NCI-H146 treated with DMSO at 0.1 percent for 48 hours (cell line): ENCODE data around the gene SAP30.
A peak's percentile ranks its signal among the peaks of the same experiment; 100 is the strongest.

Experiments
- DNase-seq: peaks from one replicate; lab custom pipeline; 2025; ENCODE audit not compliant: unreplicated experiment; lab: John Stamatoyannopoulos, UW

The SAP30 gene, protein sequence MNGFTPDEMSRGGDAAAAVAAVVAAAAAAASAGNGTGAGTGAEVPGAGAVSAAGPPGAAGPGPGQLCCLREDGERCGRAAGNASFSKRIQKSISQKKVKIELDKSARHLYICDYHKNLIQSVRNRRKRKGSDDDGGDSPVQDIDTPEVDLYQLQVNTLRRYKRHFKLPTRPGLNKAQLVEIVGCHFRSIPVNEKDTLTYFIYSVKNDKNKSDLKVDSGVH

DNA sequence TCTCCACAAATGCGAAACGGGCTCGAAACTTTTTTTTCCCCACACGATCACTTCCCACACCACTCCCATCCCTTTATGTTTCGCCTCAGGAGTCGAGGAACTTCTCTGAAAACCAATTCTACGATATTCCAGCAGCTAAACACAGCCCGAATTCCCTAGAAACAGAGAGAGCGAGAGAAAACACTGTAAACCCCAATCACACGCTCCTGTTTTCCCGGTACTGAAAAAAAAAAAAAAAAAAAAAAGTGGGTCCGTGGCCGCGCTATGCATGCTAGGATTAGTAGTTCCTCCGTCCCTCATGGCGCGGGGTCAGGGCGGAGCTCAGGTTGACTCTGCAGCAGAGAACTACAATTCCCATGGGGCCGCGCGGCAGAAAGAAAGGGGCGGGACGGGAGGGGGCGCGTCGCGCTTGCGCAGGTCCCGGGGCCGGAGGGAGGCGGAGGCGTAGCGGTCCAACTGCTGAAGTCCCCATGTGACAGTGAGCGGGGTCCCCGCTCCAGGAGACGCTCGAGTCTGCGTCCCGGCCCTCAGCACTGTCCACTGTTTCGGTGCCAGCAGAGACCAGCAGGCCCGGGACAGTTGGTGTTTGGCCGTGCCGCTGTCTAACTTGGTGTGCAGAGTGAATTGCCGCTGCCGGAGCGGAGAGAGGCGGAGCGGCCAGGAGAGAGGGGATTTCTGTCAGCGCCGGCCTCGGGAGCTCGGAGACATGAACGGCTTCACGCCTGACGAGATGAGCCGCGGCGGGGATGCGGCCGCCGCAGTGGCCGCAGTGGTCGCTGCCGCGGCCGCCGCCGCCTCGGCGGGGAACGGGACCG lies at the start of gene SAP30:
TSS of gene SAP30 (plus strand) at position 478 of the 815 bp plus-strand sequence. CDS start at position 707, 229 bp downstream.
- DNase-seq: peak; percentile 88

DNA sequence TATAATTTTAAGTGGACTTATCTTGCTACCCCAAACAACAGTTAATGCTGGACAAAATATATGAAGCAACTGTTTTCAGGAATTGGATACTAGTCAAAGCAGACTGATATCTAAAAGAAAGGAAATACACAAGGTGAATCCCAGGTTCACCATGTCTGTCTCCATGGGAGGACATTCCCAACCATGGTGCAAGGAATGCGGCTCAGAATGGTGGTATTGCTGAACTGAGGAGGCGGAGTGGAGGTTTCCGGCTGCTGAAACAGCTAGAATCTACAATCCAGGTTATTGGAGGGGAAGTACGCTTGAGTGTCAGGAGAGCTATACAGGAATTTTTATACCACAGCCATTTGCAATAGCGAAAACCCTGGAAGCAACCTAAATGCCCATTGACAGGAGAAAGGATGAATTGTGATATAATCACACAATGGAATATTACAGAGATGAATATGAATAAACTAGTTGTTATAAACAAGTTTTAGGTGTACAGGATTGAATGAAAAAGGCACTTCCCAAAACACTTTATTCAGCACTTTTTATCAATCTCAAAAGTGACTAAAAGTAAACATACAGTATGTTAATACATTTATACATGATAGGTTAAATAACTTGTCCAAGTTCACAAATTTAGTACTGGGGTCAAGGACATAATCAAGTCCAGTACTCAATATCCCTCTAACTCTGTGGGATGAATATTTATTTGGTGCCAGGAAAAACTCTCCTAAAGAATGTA lies 45.6 kb upstream of the SAP30 start:
- DNase-seq: no peak

DNA sequence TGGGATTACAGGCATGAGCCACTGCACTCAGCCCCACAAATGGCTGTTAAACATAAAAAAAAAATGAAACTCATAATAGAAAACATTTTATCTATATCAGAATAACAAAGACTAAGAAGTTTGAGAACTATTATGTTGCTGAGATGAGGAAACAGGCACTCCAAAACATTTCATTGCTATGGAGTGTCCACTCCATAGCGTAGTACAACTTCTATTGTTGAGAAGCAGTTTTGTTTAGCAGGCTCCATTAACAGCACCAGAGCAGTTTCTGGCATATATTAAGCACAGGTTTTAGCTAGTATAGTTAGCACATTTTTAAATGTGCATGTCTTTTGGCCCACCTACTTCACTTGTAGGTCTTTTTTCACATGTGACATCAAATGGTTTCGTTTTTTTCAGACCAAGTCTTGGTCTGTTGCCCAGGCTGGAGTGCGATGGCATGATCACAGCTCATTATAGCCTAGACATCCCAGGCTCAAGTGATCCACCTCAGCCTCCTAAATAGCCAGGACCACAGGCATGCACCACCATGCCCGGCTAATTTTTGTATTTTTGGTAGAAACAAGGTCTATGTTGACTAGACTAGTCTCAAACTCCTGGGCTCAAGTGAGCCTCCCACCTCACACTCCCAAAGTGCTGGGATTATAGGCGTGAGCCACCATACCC lies 42.4 kb upstream of the SAP30 start:
- no peak for DNase-seq

DNA sequence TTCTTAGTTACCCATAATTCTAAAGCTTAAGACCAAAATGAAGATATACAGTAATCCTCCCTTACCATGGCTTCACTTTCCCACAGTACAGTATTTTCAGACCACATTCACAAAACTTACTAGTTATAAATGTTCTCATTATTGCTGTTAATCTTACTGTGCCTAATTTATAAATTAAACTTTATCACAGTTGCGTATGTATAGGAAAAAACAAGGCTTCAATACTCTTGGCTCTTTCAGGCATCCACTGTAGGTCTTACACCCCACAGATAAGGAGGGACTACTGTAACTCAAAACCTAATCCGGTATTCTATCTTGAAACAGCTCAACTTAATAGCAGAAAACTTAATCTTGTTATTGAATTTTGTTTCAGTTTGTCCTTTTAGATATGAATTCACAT lies 40.2 kb upstream of the SAP30 start:
- no peak for DNase-seq

DNA sequence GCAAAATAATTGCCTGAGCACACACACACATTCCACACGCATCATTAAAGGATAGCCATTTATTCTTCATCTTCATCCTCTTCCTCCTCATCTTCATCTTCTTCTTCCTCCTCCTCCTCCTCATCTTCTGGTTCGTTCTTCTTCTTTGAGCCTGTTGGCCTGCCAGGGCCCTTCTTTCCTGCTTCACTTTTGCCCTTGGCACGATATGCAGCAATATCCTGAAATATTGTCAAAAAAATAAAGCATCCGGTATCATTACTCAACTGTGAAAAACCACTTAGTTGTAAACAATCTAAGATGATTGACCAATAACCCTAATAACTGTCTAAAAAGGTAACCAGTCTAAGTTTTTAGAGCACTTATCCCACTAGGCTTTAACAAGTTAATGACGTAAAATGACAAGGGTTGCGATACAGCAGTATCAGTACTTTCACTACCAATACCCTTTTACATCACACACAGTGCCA lies 38.7 kb upstream of the SAP30 start:
- DNase-seq: no peak

DNA sequence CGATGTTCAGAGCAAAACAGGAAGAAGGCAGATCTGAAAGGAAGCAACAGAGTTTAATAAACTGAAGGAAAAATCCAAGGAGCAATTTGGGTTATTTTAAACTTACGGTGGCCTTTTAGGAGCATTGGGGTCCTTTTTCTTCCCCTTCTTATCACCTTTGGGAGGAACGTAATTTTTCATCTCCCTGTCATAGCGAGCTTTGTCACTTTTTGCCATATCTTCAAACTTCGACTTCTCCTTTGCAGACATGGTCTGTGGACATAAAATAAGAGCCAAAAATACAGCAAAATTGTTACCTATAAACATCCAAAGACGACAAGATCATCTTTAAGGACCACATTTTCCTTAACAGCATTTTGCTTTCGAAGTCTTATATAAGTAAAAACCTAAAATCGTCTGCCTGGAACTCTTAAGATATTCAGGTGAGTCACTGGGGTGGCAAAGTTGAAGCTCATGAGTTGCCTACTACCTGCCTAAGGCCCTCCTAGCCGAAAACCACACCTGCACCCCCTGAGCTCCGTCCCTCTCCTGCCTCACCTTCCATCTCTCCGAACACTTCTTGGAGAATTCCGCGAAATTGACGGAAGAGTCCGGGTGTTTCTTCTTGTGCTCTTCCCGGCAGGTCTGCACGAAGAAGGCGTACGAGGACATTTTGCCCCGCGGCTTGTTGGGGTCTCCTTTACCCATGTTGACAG lies 37.6 kb upstream of the SAP30 start:
- DNase-seq: no peak

DNA sequence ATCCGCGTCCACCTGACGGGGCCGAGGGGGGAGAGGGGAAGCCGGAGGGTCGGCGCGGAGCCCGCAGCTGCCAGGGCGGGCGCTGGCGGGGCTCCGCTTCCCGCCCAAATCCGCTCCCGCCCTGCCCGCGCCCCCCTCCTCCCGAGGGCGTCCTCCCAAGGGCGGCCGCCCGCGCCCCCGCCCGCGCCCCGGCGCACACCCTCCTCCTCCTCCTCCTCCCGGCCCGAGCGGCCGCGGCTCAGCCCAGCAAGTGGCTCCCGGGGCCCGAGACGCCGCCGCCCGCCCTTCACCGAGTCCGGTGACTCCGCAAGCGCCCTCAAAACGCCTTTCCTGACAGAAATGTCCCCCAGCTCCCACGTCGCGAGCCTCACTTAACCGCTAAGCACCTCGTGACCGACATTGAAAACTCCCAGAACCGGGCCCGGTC lies 37.1 kb upstream of the SAP30 start:
- no peak for DNase-seq

DNA sequence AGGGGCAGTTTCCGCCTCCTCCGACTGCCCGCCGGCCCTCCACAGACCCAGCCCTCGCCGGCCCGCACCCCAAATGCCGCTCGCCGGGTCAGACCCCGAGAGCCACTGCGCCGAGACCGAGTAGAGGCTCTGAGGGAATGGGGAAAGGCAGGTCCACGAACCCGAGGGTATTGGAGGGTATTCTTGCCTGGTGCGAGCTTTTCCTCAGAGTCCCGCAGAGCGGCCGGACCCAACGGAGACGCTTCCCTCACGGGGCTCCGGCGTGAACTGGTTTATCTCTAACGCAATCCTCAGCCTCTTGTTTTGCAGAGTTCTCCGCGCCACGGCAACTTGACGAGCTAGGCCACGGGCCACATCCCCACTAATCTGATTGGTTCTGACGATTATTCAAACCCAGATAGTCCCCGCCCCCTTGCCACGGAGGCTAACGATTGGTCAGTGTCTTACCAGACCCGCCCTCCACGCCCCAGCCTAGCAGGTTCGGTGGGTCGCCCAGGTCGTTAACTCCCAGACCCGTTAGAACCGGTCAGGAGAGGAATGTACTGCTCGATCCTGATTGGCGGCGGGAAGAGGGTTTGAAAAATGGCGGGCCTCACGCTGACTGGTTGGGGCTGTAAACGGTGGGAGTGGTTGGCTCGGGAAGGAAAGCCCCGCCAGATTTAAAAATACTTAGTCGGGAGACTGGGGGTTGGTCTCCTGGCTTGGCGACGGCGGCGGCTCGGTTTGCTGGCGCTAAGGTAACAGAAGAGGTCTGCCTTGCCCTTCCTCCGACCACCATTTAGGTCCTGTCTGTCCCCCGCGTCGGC lies 36.5 kb upstream of the SAP30 start, which contains the start of gene HMGB2:
TSS of gene HMGB2 (minus strand) at position 274 of the 806 bp plus-strand sequence. CDS start 709 bp downstream, outside the sequence.
- peak; percentile 95 for DNase-seq

DNA sequence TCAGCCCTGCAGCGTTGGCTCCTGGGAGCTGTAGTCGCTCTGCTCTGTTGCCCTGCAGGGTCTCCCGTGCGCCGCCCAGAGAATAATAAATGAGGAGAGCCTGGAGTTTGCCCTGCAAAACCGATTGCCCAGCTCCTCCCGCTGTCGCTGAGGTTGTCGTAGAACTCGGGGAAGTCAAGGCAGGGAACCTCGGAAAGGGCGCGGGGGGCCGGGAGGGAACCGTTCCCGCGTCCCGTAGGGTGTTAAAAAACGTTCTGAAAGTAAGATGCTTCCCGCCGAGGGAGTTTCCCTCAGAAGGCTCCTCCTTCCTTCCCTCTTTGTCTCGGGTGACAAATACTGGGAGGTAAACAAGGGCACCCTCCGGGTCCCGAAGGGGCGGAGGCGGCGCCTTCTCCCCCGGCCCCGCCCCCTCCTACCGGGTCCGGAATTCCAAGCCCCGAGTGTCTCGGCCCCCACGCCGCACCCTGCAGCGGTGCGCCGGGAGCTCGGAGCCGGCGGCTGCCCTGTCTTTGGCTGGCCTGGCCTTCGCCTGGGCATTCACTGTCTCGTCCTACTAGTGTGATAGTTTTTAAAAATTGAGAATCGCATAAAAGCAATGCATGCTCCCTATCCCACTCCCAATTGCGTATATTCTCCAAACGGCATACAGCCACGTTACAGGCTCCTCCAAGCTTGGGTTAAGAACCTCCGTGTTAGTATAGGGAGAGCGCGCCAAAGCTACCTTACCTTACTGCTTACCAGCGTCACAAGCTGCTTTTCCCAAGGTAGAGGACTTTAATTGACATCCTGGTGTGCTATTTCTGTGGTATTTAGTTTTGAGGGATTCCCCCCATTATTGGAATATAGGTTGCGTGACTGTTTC lies 35.6 kb upstream of the SAP30 start:
- peak; percentile 83 for DNase-seq

DNA sequence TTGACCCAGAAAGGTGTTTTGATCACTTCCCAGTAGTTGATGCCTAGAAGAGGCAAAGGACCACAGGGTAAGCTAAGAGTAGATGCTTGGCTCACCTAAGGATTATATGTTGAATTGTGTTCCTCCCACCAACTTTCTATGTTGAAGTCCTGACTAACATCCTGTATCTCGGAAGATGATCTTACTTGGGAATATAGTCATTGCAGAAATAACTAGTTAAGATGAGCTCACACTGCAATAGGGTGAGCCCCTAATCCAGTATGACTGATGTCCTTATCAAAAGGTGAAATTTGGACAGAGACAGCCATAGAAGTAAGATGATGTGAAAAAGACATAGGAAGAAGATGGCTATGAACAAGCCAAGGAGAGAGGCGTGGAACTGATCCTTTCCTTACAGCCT lies 33.3 kb upstream of the SAP30 start:
- DNase-seq: no peak

DNA sequence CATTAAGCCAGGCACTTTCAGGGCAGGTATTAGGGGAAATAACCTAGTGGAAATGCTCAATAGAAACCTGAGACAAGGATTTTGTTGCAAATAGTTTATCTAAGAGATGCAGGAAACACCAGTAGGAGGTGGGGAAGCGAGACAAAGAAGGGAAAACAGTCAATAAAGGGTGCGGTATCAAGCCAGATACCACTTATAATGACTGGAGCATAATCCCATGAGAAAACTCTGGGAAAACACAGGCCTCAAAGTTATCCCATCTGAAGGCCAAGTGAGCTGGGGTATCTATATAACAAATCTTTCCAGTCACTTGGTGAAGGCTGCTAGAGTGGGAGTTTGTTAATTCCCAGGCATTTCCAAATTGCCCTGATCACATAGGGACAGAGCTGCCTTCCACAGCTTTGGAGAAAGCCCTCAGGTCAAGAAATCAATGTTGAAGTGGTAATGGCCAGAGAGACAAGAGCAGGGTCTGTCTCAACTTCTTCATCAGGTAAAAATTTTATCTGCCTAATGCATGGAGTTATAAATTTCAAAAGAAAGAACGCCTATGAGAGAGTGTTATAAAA lies 26.8 kb upstream of the SAP30 start:
- DNase-seq: no peak

DNA sequence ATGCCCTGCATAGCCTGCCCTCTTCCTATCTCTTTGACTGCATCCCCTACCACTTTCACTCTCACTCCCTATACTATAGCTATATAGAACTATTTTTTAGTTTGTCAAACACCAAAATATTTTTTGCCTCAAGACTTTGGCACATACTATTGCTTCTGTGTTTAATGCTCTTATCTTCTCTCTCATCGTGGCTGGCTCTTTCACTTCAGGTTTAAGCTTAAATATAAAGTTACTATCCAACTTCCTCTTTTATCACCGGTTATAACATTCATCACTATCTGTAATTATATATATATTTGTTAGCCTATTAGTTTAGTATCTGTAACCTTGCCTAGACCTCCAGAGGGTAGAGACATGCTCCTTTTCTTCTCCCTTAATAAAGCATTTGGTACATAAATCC lies 25.1 kb upstream of the SAP30 start:
- no peak for DNase-seq

DNA sequence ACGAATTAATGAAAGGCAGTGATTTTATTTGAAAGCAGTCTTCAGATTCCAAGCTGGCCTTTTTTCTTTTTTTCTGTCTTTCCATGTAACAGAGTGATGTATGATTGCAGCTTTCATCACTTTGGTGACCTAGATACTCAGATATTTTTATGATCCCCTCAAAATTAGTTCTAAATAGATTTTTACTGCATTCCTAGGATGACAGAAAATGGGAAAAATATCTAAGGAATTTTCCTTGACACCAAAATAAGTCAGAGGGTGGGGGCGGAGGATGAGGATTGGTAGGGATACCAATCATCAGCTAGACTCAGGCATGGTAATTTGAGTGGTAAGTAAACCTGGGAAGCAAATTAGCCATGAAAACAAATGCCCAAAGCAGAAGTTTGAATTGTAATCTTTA lies 24.7 kb upstream of the SAP30 start:
- no peak for DNase-seq

DNA sequence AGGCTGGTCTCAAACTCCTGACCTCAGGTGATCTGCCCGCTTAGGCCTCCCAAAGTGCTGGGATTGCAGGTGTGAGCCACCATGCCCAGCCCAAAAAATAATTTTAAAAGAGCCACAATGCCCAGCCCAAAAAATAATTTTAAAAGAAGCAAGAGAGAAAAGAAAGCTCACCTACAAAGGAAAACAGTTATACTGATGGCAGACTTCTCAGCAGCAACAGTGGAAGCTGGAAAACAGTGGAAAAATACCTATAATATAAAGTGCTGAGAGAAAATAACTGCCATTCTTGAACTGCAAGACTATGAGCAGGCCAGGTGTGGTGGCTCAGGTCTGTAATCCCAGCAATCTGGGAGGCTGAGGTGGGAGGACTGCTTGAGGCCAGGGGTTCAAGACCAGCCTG lies 23.3 kb upstream of the SAP30 start:
- no peak for DNase-seq

DNA sequence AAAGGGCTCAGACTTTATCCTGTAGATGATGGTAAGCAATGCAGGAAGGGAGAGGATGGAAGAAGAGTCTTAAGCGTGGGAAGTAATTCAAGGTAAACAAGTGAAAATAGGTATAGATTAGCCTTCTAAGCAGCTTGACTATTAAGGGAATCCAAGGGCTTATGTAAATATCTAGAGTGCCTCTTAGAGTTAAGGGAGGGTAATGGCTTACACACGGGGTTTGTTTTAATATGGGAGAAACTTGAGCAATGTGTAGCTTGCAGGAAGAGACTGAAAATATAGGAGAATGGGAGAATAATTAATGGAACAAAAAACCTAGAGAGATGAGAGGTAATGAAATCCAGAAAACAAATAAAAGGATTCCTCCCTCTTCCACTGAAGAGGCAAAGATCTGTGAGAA lies 12.8 kb upstream of the SAP30 start:
- DNase-seq: no peak

DNA sequence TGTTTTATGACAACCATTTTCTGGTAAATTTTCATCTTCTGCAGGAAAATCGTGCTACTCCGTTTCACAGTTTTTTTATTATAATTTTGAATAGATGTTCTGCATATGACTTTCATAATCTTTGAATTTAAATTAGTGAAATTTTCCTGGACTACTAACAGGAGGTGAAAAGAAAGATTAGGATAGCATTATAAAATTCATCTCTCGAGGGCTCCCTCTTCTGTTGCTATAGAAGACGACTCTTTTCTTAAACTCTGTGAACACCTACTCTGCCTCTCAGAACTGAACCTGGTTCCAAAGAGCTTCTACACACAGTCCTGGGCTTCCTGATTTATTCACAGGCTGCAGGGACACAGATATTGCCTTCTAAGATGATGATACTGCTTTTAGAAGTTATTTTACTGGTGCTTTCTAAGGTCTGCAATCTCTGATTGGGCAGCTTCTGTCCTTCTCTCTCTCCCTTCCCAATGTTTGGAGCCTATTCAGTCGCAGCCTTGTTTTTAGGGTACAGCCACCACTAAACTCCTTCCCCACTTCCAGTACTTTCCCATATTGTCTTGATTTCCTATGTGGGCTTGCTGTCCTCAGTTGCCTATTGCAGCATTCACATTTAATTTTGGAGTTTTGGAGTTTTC lies 10.1 kb upstream of the SAP30 start:
- no peak for DNase-seq

DNA sequence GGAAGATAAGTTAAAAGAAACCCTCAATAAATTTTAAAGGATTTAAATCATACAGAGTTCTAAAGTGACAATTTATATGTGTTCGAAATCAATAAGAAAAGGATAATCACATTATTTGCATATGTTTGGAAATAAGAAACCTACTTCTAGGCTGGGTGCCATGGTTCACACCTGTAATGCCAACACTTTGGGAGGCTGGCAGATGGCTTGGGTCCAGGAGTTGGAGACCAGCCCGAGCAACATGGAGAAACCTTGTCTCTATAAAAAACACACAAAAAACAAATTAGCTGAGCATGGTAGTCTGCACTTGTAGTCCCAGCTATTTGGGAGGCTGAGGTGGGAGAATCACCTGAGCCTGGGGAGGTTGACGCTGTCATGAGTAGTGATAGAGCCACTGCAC lies 8.1 kb upstream of the SAP30 start:
- no peak for DNase-seq
